Measurements from ENCODE around the gene ARHGEF1.

GRCh38 chr19:41936961-41937360 is 54.0 kb downstream of the ARHGEF1 start:
- TF ChIP-seq CTCF (IDR thresholded peaks at IDR 0.05) (no peak), POLR2A (IDR thresholded peaks at IDR 0.05) (no peak)

Measured in body of pancreas (tissue), 4 donors.